ELF-1 (cell line): ENCODE data around the gene LELP1.

ENCODE experiments used
- DNase-seq: peaks from one replicate; pipeline ENCODE4 v3.0.0-alpha.2; 2016; ENCODE audit warnings: low read depth, low spot score

The LELP1 gene

GRCh38 chr1:153229076-153229829, 26.0 kb downstream of the LELP1 start:
- DNase-seq: peak; percentile 65

GRCh38 chr1:153231363-153231762, 28.1 kb downstream of the LELP1 start:
- DNase-seq: no peak

DNA sequence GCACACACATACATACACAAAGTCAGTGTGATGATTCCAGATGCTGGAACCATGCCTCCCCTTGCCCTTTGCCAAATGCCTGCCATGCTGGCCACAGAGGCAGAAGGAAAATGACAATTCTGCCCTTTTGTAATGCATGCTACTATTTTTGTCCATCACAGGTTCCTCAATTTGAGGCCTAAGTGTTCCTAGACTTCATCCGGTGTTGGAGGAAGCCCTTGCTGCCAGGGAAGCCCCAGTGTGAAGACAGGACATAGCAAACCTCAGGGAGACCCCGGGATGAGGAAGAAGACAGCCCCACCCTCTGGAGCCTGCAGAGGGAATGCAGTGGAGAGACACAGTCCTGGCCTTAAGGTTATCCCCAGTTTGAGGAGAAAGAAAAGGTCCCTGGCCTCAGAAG, 28.6 kb downstream of the LELP1 start:
- no peak for DNase-seq

GRCh38 chr1:153232553-153232952, 29.3 kb downstream of the LELP1 start:
- no peak for DNase-seq

- no peak for DNase-seq
These were observed 30.2 kb downstream of the LELP1 start for GRCh38 chr1:153233448-153233847.

GRCh38 chr1:153238527-153238926, 35.3 kb downstream of the LELP1 start:
- DNase-seq: peak; percentile 12

GRCh38 chr1:153242160-153242559, 38.9 kb downstream of the LELP1 start:
- DNase-seq: no peak

- DNase-seq: no peak
These were observed 42.2 kb downstream of the LELP1 start for GRCh38 chr1:153245466-153245865.

GRCh38 chr1:153246018-153246417, 42.8 kb downstream of the LELP1 start:
- no peak for DNase-seq

GRCh38 chr1:153246825-153247224, 43.6 kb downstream of the LELP1 start:
- DNase-seq: no peak

DNA sequence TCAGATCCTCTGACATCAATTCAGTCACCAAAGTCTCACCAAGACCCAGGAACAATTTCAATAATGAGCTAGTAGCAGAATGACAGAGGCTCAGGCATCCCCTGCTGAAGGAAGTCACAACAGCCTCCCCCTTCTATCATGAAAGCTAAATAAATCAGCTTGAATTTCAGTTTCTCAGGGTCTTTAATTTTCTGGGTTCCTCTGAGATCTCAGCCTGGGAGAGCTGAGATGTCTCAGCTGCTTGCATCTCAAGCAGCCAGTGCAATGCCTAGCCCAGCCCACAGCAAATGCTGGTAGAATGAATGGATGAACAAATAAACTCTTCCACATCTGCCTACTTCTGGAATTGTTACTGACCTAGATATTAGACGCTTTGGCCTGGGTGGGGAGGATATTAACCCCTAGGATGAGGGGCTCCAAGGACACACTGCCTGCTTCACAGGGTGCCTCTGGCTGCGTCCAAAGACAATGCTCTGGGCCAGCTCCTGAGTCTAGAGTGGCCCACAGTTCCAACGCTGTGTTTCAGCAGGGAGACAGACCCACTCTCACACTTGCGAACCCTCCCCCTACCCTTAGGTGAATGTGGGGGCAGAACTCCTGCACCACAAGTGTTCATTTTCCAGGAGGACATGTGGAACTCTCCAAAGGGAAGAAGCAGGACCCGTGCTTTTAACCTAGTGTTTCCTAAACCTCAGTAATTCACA, 45.1 kb downstream of the LELP1 start:
- no peak for DNase-seq

- DNase-seq: no peak
These were observed 46.9 kb downstream of the LELP1 start for GRCh38 chr1:153250166-153250565.

GRCh38 chr1:153251087-153251486, 47.9 kb downstream of the LELP1 start:
- no peak for DNase-seq

DNA sequence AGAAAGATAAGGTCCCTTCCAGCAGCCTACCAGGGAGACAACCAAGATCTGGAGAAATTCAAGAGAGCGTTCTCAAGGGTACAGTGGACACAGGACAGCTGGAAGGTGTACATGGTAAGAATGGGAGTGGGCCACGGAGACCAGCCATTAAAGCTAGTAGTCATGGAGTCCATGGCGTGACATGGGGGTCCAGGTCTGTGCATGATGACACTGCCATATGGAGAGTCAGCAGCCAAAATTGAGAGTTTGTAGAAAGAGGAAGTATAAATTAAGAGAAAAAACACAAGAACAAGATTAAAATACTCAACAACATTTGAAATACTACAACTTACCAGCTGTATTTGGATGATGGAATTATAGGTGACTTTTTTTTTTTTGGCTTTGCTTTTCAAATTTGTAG, 48.3 kb downstream of the LELP1 start:
- DNase-seq: no peak

GRCh38 chr1:153251988-153252387, 48.8 kb downstream of the LELP1 start:
- DNase-seq: no peak

- DNase-seq: no peak
These were observed 49.8 kb downstream of the LELP1 start for GRCh38 chr1:153253076-153253475.

DNA sequence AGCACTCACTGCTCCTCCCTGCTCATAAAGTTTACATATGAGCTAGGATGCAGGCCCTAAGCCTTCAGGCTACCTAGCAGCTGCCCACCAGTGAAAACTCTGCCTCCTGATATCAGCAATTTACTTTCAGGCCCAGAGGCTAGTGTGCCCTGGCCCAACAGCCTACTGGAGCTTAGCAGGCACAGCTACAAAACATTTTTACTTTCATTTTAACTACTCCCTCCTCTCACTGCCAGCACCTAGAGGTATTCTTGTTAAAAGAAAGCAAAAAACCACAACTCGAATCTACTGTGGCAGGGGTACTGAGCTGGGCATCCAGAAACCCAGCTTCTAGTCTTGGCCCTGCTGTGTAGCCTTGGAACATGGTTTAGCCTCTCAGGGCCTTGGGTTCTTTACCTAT, 50.5 kb downstream of the LELP1 start:
- no peak for DNase-seq
